Measurements from ENCODE around the gene GINS1.

Gene GINS1

DNA sequence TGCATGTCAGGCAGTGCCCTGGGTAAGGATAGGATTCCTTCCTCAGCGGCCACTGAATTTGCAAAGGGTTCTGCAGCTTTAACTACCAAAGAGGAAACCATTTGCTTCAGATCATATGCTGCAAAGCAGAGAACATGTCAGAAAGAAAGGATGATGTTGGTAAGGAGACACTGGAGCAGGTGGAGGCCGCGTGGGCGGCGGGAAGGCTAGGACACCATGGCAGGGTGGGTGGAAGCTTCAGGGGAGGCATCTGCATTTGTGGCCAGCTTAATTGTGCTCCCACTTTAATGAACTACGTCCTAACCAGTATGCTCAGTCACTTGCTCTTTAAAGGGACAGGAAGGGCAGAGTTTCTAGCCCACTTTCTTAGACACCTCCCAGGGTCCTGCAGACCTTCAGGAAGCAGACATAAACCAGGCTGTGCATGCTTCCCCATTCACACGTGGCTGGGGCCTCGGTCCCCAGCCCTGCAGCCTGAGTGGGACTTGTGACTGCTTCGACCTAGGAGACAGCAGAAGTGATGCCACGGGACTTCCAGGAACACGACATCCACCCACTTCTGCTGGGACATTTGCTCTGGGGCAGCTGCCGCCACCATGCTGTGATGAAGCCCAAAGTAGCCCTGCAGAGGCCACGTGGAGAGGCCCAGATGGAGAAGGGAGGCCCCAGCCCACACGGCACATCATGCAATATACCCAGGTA, 76.1 kb downstream of the GINS1 start:
- no peak overlapping the region for H3K27ac ChIP-seq (replicated peaks)
- TF ChIP-seq SPI1 (IDR thresholded peaks at IDR 0.05; ENCODE audit: borderline replicate concordance, low read depth) (no peak), POLR2AphosphoS5 (IDR thresholded peaks at IDR 0.05; ENCODE audit: low read depth) (no peak), GABPA (IDR thresholded peaks at IDR 0.05; ENCODE audit: low read depth) (no peak)
- TF ChIP-seq, protein P1, sequence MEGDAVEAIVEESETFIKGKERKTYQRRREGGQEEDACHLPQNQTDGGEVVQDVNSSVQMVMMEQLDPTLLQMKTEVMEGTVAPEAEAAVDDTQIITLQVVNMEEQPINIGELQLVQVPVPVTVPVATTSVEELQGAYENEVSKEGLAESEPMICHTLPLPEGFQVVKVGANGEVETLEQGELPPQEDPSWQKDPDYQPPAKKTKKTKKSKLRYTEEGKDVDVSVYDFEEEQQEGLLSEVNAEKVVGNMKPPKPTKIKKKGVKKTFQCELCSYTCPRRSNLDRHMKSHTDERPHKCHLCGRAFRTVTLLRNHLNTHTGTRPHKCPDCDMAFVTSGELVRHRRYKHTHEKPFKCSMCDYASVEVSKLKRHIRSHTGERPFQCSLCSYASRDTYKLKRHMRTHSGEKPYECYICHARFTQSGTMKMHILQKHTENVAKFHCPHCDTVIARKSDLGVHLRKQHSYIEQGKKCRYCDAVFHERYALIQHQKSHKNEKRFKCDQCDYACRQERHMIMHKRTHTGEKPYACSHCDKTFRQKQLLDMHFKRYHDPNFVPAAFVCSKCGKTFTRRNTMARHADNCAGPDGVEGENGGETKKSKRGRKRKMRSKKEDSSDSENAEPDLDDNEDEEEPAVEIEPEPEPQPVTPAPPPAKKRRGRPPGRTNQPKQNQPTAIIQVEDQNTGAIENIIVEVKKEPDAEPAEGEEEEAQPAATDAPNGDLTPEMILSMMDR (IDR thresholded peaks at IDR 0.05; ENCODE audit: insufficient read depth, low read length): no peak
- TF ChIP-seq, protein P2, sequence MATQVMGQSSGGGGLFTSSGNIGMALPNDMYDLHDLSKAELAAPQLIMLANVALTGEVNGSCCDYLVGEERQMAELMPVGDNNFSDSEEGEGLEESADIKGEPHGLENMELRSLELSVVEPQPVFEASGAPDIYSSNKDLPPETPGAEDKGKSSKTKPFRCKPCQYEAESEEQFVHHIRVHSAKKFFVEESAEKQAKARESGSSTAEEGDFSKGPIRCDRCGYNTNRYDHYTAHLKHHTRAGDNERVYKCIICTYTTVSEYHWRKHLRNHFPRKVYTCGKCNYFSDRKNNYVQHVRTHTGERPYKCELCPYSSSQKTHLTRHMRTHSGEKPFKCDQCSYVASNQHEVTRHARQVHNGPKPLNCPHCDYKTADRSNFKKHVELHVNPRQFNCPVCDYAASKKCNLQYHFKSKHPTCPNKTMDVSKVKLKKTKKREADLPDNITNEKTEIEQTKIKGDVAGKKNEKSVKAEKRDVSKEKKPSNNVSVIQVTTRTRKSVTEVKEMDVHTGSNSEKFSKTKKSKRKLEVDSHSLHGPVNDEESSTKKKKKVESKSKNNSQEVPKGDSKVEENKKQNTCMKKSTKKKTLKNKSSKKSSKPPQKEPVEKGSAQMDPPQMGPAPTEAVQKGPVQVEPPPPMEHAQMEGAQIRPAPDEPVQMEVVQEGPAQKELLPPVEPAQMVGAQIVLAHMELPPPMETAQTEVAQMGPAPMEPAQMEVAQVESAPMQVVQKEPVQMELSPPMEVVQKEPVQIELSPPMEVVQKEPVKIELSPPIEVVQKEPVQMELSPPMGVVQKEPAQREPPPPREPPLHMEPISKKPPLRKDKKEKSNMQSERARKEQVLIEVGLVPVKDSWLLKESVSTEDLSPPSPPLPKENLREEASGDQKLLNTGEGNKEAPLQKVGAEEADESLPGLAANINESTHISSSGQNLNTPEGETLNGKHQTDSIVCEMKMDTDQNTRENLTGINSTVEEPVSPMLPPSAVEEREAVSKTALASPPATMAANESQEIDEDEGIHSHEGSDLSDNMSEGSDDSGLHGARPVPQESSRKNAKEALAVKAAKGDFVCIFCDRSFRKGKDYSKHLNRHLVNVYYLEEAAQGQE (IDR thresholded peaks at IDR 0.05; ENCODE audit: insufficient replicate concordance, low read depth): no peak
- H3K4me3 ChIP-seq (replicated peaks; ENCODE audit: insufficient read depth, low read length): no peak overlapping the region
- peaks cover 19% of the 10 kb centered on the region for H3K27me3 ChIP-seq (ENCODE audit: insufficient read depth, poor library complexity, severe bottlenecking)
- no peak for DNase-seq (ENCODE audit: low read depth in 1 of 2, low spot score in 1 of 2)

DNA sequence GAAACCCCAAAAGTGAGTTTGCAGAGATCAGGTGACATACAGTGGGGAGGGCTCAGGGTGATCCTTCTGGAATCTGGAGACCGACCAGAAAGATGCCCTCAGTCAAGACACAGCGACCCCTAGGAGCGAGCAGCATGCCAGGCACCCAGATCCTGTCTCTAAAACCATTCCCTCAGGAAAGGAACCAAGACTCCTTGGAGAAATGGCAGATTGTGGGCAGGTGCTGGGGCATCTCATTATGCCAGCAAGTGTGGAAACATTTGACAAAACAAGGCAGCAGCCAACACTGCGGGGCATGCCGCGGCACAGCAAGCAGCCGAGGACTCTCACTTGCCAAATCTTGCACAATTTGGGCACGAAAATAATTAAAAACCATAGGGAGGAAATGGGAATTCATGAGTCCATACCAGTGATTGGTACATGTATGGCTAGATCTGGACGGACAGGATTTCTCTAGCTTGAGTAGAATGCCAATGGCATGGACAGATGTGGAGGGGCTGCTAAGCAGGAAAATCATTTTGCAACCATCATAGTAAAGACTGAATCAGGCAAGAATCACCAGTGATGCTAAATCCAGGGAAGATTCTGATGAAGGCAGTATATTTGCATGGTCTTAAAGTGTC, 76.9 kb downstream of the GINS1 start:
- Histone ChIP-seq H3K27me3 (ENCODE audit: insufficient read depth, poor library complexity, severe bottlenecking) (peaks cover 19% of the 10 kb centered on the region), H3K4me3 (replicated peaks; ENCODE audit: insufficient read depth, low read length) (no peak overlapping the region), H3K27ac (replicated peaks) (no peak overlapping the region)
- no peak for DNase-seq (ENCODE audit: low read depth in 1 of 2, low spot score in 1 of 2)
- TF ChIP-seq GABPA (IDR thresholded peaks at IDR 0.05; ENCODE audit: low read depth) (no peak), POLR2AphosphoS5 (IDR thresholded peaks at IDR 0.05; ENCODE audit: low read depth) (no peak), SPI1 (IDR thresholded peaks at IDR 0.05; ENCODE audit: borderline replicate concordance, low read depth) (no peak)
- TF ChIP-seq, protein P1 (IDR thresholded peaks at IDR 0.05; ENCODE audit: insufficient read depth, low read length): no peak
- TF ChIP-seq, protein P2 (IDR thresholded peaks at IDR 0.05; ENCODE audit: insufficient replicate concordance, low read depth): no peak

DNA sequence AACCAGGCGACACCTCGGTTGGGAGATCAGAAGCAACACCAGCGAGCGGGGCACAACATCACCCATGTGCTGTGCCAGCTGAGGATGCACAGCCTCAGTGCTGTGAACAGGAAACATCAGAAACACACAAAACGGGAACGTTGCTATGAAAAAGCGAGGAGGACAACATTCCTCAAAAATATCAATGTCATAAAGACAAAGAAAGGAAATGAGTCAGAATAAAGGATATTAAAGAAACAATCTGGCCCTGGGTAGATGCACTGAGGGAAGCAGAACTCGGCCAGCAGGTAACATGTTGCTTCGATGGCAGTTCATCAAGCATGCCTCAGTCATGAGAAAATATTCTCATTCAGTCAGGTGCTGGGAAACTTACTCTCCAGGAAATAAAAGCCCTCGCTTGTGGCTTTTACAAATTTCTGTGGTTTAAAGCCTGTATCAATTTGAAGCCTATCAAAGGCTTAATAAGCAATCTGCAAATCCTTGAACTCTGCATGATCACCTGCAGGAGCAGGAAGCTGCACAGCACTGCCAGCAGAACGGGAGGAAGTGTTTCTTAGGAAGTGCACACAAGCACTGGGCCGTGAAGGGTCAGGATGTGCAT, 77.5 kb downstream of the GINS1 start:
- Histone ChIP-seq H3K27ac (replicated peaks) (no peak overlapping the region), H3K4me3 (replicated peaks; ENCODE audit: insufficient read depth, low read length) (no peak overlapping the region), H3K27me3 (ENCODE audit: insufficient read depth, poor library complexity, severe bottlenecking) (peaks cover 19% of the 10 kb centered on the region)
- TF ChIP-seq POLR2AphosphoS5 (IDR thresholded peaks at IDR 0.05; ENCODE audit: low read depth): no peak
- TF ChIP-seq, protein P2 (IDR thresholded peaks at IDR 0.05; ENCODE audit: insufficient replicate concordance, low read depth): no peak
- TF ChIP-seq, protein P1 (IDR thresholded peaks at IDR 0.05; ENCODE audit: insufficient read depth, low read length): no peak
- no peak for TF ChIP-seq SPI1 (IDR thresholded peaks at IDR 0.05; ENCODE audit: borderline replicate concordance, low read depth)
- no peak for TF ChIP-seq GABPA (IDR thresholded peaks at IDR 0.05; ENCODE audit: low read depth)
- DNase-seq (ENCODE audit: low read depth in 1 of 2, low spot score in 1 of 2): no peak

All from HL-60 (cell line).